Smooth muscle cell (in vitro differentiated cells): ENCODE measurements around the gene TTLL5. TPM values are rescaled to one million over a fixed set of nuclear protein-coding genes. Genes with fewer than 3 reads are reported as not detected.

ENCODE experiments used
- DNase-seq: peaks from one replicate; lab custom pipeline; 2025; ENCODE audit not compliant: unreplicated experiment; lab: John Stamatoyannopoulos, UW
- H2AFZ ChIP-seq: fragments of 200-600 bp; sonication (generic); 2 replicates; pipeline ENCODE4 v1.6.0; 2016; ENCODE audit warnings: antibody characterized with exemption, low read depth, mild to moderate bottlenecking
- H3F3A ChIP-seq: fragments of 200-600 bp; sonication (generic); 2 replicates; pipeline ENCODE4 v1.6.0; 2017; ENCODE audit warnings: antibody characterized with exemption, low read depth
- H3K27ac ChIP-seq: fragments of 200-600 bp; sonication (generic); 2 replicates; pipeline ENCODE4 v1.5.1; 2016; ENCODE audit warnings: low read depth, mild to moderate bottlenecking
- H3K27me3 ChIP-seq: fragments of 200-600 bp; sonication (generic); 2 replicates; pipeline ENCODE4 v1.6.1; 2016; ENCODE audit warnings: low read depth, mild to moderate bottlenecking
- H3K36me3 ChIP-seq: fragments of 200-600 bp; sonication (generic); 2 replicates; pipeline ENCODE4 v1.5.1; 2016; ENCODE audit warnings: low read depth
- H3K4me1 ChIP-seq: fragments of 200-600 bp; sonication (generic); 2 replicates; pipeline ENCODE4 v1.5.1; 2016; ENCODE audit warnings: low read depth
- H3K4me2 ChIP-seq: fragments of 200-600 bp; sonication (generic); 2 replicates; pipeline ENCODE4 v1.6.0; 2016; ENCODE audit warnings: mild to moderate bottlenecking
- H3K4me3 ChIP-seq: fragments of 200-600 bp; sonication (generic); 2 replicates; pipeline ENCODE4 v1.5.1; 2016; ENCODE audit warnings: mild to moderate bottlenecking
- H3K79me2 ChIP-seq: fragments of 200-600 bp; sonication (generic); 2 replicates; pipeline ENCODE4 v1.6.0; 2016; ENCODE audit warnings: low read depth, mild to moderate bottlenecking
- H3K9ac ChIP-seq: fragments of 200-600 bp; sonication (generic); 2 replicates; pipeline ENCODE4 v1.6.0; 2016; ENCODE audit warnings: low read depth
- H3K9me3 ChIP-seq: fragments of 200-600 bp; sonication (generic); replicated peaks from 2 replicates; pipeline ENCODE4 v1.5.1; 2016; ENCODE audit warnings: low read depth
- H4K20me1 ChIP-seq: fragments of 200-600 bp; sonication (generic); 2 replicates; pipeline ENCODE4 v1.6.0; 2016; ENCODE audit warnings: low read depth
- CTCF ChIP-seq: fragments of 200-600 bp; sonication (generic); IDR thresholded peaks from 2 replicates; pipeline ENCODE4 v1.5.1; 2017; ENCODE audit warnings: borderline replicate concordance, mild to moderate bottlenecking, antibody characterized with exemption; ENCODE audit not compliant: insufficient read depth, poor library complexity, severe bottlenecking
- WGBS: methylation state at CpG from one replicate; pipeline ENCODE4 v1.1.7; 2016; ENCODE audit warnings: low lambda C conversion rate; 5-methylcytosine and 5-hydroxymethylcytosine counted together
- polyA plus RNA-seq: library from polyadenylated mRNA; unstranded; fragments of >200 nt; fragmentation: Nextera tagmentation; extraction: Ambion mirVana; gene quantifications from 2 replicates; pipeline ENCODE4 v1.2.1, GENCODE V29; 2016
- total RNA-seq: library from RNA; depleted of rRNA; stranded (reverse); fragments of >200 nt; gene quantifications from 2 replicates; pipeline ENCODE4 v1.2.3, GENCODE V29; 2014

Gene TTLL5
- total and polyA plus RNA-seq, 2 experiments from 2014 or later = 12.6 to 38.0 TPM

DNA sequence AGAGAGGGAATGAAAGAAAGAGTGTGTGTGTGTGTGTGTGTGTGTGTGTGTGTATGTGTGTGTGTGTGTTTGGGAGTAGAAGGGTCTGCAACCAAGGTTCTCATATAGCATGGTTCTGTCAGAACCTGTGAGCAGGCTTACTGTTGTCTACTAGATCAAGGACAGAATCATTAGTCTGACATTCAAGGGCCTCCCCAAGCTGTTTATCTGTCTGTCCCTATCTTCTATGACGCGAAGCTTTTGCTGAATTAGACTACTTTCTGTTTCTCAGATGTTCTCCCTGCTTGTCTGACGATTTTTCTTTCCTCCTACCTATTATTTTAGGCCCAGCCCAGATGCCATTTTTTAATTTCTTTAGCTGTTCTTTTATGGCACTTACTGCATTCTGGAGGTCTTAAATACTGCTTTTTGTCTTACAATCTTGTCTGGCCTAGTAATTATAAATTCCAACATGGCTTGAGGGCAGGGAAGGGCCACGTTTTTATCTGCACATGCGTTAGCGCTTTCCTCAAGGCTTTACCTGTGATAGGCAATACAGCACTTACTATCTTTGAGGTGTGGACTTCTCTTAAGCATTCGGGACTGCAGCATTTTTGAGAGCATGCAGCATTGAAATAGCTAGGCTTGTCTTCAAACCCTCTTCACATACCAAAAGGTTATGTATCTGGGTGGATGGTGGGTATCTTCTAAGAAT lies 150.2 kb downstream of the TTLL5 start:
- no peak for TF ChIP-seq CTCF
- H3K36me3 ChIP-seq = no peaks in the 10 kb centered on the region
- H2AFZ ChIP-seq = no peak overlapping the region
- no peaks in the 10 kb centered on the region for H3K9me3 ChIP-seq
- WGBS = 53% methylated on average over 7 of the region's 7 CpGs
- H3F3A ChIP-seq = no peaks in the 10 kb centered on the region
- H4K20me1 ChIP-seq = no peaks in the 10 kb centered on the region
- no peaks in the 10 kb centered on the region for H3K79me2 ChIP-seq
- H3K27me3 ChIP-seq = no peaks in the 10 kb centered on the region
- no peak overlapping the region for H3K4me3 ChIP-seq
- peak overlapping the region; percentile 68 for H3K4me2 ChIP-seq
- H3K4me1 ChIP-seq = no peaks in the 10 kb centered on the region
- no peak for DNase-seq
- H3K27ac ChIP-seq = peak overlapping the region; percentile 25
- no peak overlapping the region for H3K9ac ChIP-seq

GRCh38 chr14:75811872-75812499 lies 150.9 kb downstream of the TTLL5 start:
- no peak for DNase-seq
- WGBS = 73% methylated on average over 7 of the region's 7 CpGs

DNA sequence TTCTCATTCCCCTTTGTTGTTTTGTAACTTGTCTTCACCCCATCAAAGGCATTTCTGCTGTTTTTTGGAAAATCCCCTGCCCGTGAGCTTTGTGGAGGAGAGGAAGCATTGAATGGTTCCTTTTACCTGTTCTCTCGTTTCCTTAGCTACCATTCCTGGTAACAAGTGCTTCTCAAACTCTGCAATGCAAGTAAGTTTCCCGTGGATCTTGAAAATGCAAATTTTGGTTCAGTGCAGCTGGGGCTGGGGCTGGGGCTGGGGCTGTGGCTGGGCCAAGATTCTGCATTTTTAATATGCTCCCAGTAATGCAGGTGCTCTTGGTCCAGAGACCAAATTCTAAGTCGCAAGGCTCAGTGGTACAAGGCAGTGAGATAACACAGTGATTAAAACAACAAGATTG lies 151.6 kb downstream of the TTLL5 start:
- Histone ChIP-seq H3K9ac (no peak overlapping the region), H3K36me3 (no peaks in the 10 kb centered on the region), H3K4me2 (no peak overlapping the region), H3K9me3 (no peaks in the 10 kb centered on the region), H3K27ac (no peak overlapping the region), H3K4me1 (no peaks in the 10 kb centered on the region), H3K4me3 (no peak overlapping the region), H4K20me1 (no peaks in the 10 kb centered on the region), H3K27me3 (no peaks in the 10 kb centered on the region), H3F3A (no peaks in the 10 kb centered on the region), H2AFZ (no peak overlapping the region), H3K79me2 (no peaks in the 10 kb centered on the region)
- TF ChIP-seq CTCF = no peak
- WGBS = 84% methylated on average over 4 of the region's 4 CpGs
- no peak for DNase-seq

More at GRCh38 chr14:75811872-75812499, 150.9 kb downstream of the TTLL5 start:
- Histone ChIP-seq H2AFZ (no peak overlapping the region), H3K27me3 (no peaks in the 10 kb centered on the region), H3K27ac (no peak overlapping the region), H3K4me1 (no peaks in the 10 kb centered on the region), H3F3A (no peaks in the 10 kb centered on the region), H3K9ac (no peak overlapping the region), H3K36me3 (no peaks in the 10 kb centered on the region), H3K79me2 (no peaks in the 10 kb centered on the region), H3K4me3 (no peak overlapping the region), H3K9me3 (no peaks in the 10 kb centered on the region), H3K4me2 (peak overlapping the region; percentile 68), H4K20me1 (no peaks in the 10 kb centered on the region)
- no peak for TF ChIP-seq CTCF
